ENCODE data around the gene GDPD4. TPM values are rescaled to one million over a fixed set of nuclear protein-coding genes. Genes with fewer than 3 reads are reported as not detected.

GDPD4 gene
- total and polyA plus RNA-seq, 9 of the 15 experiments (the other 6 are each of a cell fraction or from before 2014, with no cell fraction given): 0.40 TPM; not detected in 8

- TF ChIP-seq ZNF23 (CRISPR knock-in tag; IDR thresholded peaks at IDR 0.05): no peak
- TF ChIP-seq RNF219 (CRISPR knock-in tag; IDR thresholded peaks at IDR 0.05): no peak
- TF ChIP-seq CSDE1 (IDR thresholded peaks at IDR 0.05): no peak
- no peak for TF ChIP-seq CCNT2 (IDR thresholded peaks at IDR 0.05; ENCODE audit: borderline replicate concordance, extremely low read depth, insufficient read length, low read depth, low read length)
- no peak for TF ChIP-seq PRMT5 (CRISPR knock-in tag; IDR thresholded peaks at IDR 0.05)
- TF ChIP-seq TEAD1 (CRISPR knock-in tag; IDR thresholded peaks at IDR 0.05): no peak
- TF ChIP-seq HSF4 (CRISPR knock-in tag; IDR thresholded peaks at IDR 0.05; ENCODE audit: borderline replicate concordance): no peak
- no peak for TF ChIP-seq KLF6 (CRISPR knock-in tag; IDR thresholded peaks at IDR 0.05; ENCODE audit: borderline replicate concordance)
- no peak for TF ChIP-seq SLC30A9 (CRISPR knock-in tag; IDR thresholded peaks at IDR 0.05)
Measured at GRCh38 chr11:77215106-77215505, 86.4 kb downstream of the GDPD4 start (continued).

- DNase-seq (ENCODE audit: extremely low read depth in 1 of 4, low spot score in 3 of 4) (no peak), FAIRE-seq (no peak), ATAC-seq (no peak)
- CTCF ChIA-PET (ENCODE audit: low intra/inter-chr PET ratio): no interaction called here
- no peaks in the 10 kb centered on the region for H3K36me3 ChIP-seq (ENCODE audit: control insufficient read depth, insufficient read depth, low read length)
- no peak for TF ChIP-seq ZNF785 (CRISPR knock-in tag; IDR thresholded peaks at IDR 0.05)
- no peak for TF ChIP-seq ATF2 (CRISPR knock-in tag; IDR thresholded peaks at IDR 0.05)
- TF ChIP-seq E2F6 (IDR thresholded peaks at IDR 0.05; ENCODE audit: borderline replicate concordance in 1 of 2, extremely low read depth in 1 of 2, insufficient read depth in 1 of 2, insufficient read length in 1 of 2, low read depth in 1 of 2, low read length in 1 of 2, poor library complexity in 1 of 2, severe bottlenecking in 1 of 2): peak in 1 of 2 experiments; percentile 47
- no peak for TF ChIP-seq LEF1 (IDR thresholded peaks at IDR 0.05)
- H3K79me2 ChIP-seq (ENCODE audit: control insufficient read depth, insufficient read depth, low read length): no peaks in the 10 kb centered on the region
- intact Hi-C loops (cut with micrococcal nuclease) (no loop called here), in situ Hi-C loops (cut with MboI) (no loop called here)
- H3K27me3 ChIP-seq (ENCODE audit: control insufficient read depth in 2 of 2, insufficient read depth in 2 of 2, low read length in 2 of 2): peaks cover 0 to 44% of the 10 kb centered on the region in 2 experiments; a peak in 4 of 5 replicates
- H3K27ac ChIP-seq (ENCODE audit: extremely low read depth, low read depth, low read length): no peak overlapping the region
- H3K9me3 ChIP-seq (replicated peaks; ENCODE audit: control insufficient read depth, insufficient read depth, low read depth, low read length): no peaks in the 10 kb centered on the region
- H4K20me1 ChIP-seq (replicated peaks; ENCODE audit: control insufficient read depth, insufficient read depth, low read length): no peaks in the 10 kb centered on the region; the same call in 1 of the 2 replicates
- no peak overlapping the region for H3K4me3 ChIP-seq
- H3K4me2 ChIP-seq (ENCODE audit: insufficient read depth, low read length): no peak overlapping the region
- BruUV-seq (replicated peaks): no TSS peak
- H3K4me1 ChIP-seq (replicated peaks in 1 of 2; ENCODE audit: control insufficient read depth in 2 of 2, insufficient read depth in 2 of 2, low read length in 2 of 2): no peaks in the 10 kb centered on the region
- POLR2A ChIA-PET: interaction anchor here (0.7 kb wide), 1 partner anchor 10 kb away, joined by 4 read pairs; no protein-coding TSS in a partner anchor
- no peak overlapping the region for H3K9ac ChIP-seq (ENCODE audit: insufficient read depth in 1 of 2, low read depth in 2 of 2, low read length in 2 of 2)
- H3K9me1 ChIP-seq (ENCODE audit: control insufficient read depth, insufficient read depth, low read length): peaks cover 3% of the 10 kb centered on the region
- 4% methylated on average over 9 of the region's 9 CpGs for WGBS (ENCODE audit: insufficient coverage, low coverage, missing lambda C conversion rate)
- no peak overlapping the region for H2AFZ ChIP-seq (ENCODE audit: low read depth, low read length)
Measured at GRCh38 chr11:77214557-77214956, 86.9 kb downstream of the GDPD4 start.
